IMR-90 (cell line): ENCODE results near the gene NKG7. TPM values are rescaled to one million over a fixed set of nuclear protein-coding genes. Genes with fewer than 3 reads are reported as not detected.

Experiments
- ATAC-seq: fragments of 200-7000 bp; cut with Tn5 transposase; 2 replicates; pipeline ENCODE4 v1.9.1; 2020; ENCODE audit warnings: low read depth, mild to moderate bottlenecking, moderate library complexity
- BruUV-seq: library from RNA; stranded (reverse); fragments of 400-500 nt; replicated peaks from 2 replicates; lab custom pipeline; 2021; lab: Mats Ljungman, UMichigan
- CTCF ChIA-PET: fragments of 300-600 bp; formaldehyde crosslinking; extraction: SDS; loops from one replicate; lab custom pipeline; 2021; ENCODE audit warnings: antibody characterized with exemption; lab: Yijun Ruan, JAX
- POLR2A ChIA-PET: fragments of 300-600 bp; sonication (Branson Sonifier 250); formaldehyde crosslinking; loops from one replicate; lab custom pipeline; 2022; ENCODE audit warnings: antibody characterized with exemption; ENCODE audit not compliant: unreplicated experiment; lab: Charles Lee
- DNase-seq: peaks from one replicate; pipeline ENCODE4 v3.0.0; 2013
- H2AFZ ChIP-seq: replicated peaks from 2 replicates; pipeline ENCODE3; 2013; ENCODE audit warnings: low read length, mild to moderate bottlenecking; ENCODE audit not compliant: poor library complexity
- H2AK5ac ChIP-seq: 2 replicates; pipeline ENCODE4 v1.6.1; 2013; ENCODE audit warnings: low read depth, low read length, inconsistent platforms
- H2AK9ac ChIP-seq: replicated peaks from 2 replicates; pipeline ENCODE3; 2013; ENCODE audit warnings: mild to moderate bottlenecking, low read depth, low read length, moderate library complexity; ENCODE audit not compliant: poor library complexity
- H2BK120ac ChIP-seq: 2 replicates; pipeline ENCODE4 v1.6.1; 2013; ENCODE audit warnings: low read depth, low read length, inconsistent platforms
- H2BK15ac ChIP-seq: 3 replicates; pipeline ENCODE4 v1.6.1; 2013; ENCODE audit warnings: low read depth, low read length, inconsistent platforms
- H2BK20ac ChIP-seq: 2 replicates; pipeline ENCODE4 v1.6.1; 2013; ENCODE audit warnings: low read depth, mild to moderate bottlenecking, inconsistent platforms, low read length, moderate library complexity
- H2BK5ac ChIP-seq: 2 replicates; pipeline ENCODE4 v1.6.1; 2013; ENCODE audit warnings: mild to moderate bottlenecking, low read depth, low read length, inconsistent platforms; ENCODE audit not compliant: poor library complexity, severe bottlenecking
- H3K14ac ChIP-seq: replicated peaks from 2 replicates; pipeline ENCODE4 v1.6.1; 2013; ENCODE audit warnings: low read depth, low read length, inconsistent platforms
- H3K18ac ChIP-seq: 2 replicates; pipeline ENCODE4 v1.6.1; 2013; ENCODE audit warnings: low read depth, low read length, control low read depth
- H3K23ac ChIP-seq: 2 replicates; pipeline ENCODE4 v1.6.1; 2013; ENCODE audit warnings: low read depth, low read length, inconsistent platforms
- H3K27ac ChIP-seq: 2 replicates; pipeline ENCODE4 v1.5.1; 2013; ENCODE audit warnings: mild to moderate bottlenecking, control low read depth, low read length; ENCODE audit not compliant: insufficient read depth
- H3K27me3 ChIP-seq: 2 replicates; pipeline ENCODE4 v1.6.1; 2013; ENCODE audit warnings: low read length; ENCODE audit not compliant: control insufficient read depth, insufficient read depth
- H3K36me3 ChIP-seq: 2 replicates; pipeline ENCODE4 v1.6.1; 2013; ENCODE audit warnings: low read length, mixed read lengths; ENCODE audit not compliant: control insufficient read depth, insufficient read depth
- H3K4ac ChIP-seq: 2 replicates; pipeline ENCODE4 v1.6.1; 2013; ENCODE audit warnings: low read depth, low read length, inconsistent platforms
- H3K4me1 ChIP-seq: 2 replicates; pipeline ENCODE4 v1.6.1; 2013; ENCODE audit warnings: low read length, mixed read lengths; ENCODE audit not compliant: control insufficient read depth, insufficient read depth
- H3K4me2 ChIP-seq: 2 replicates; pipeline ENCODE4 v1.6.1; 2013; ENCODE audit warnings: low read depth, mild to moderate bottlenecking, control low read depth, low read length, moderate library complexity
- H3K4me3 ChIP-seq: 2 replicates; pipeline ENCODE4 v1.5.1; 2013; ENCODE audit warnings: low read depth, mild to moderate bottlenecking, control low read depth, low read length, moderate library complexity; ENCODE audit not compliant: insufficient read depth
- H3K56ac ChIP-seq: 2 replicates; pipeline ENCODE4 v1.6.1; 2013; ENCODE audit warnings: low read length, inconsistent platforms; ENCODE audit not compliant: insufficient read depth; ENCODE audit errors: extremely low read depth
- H3K79me1 ChIP-seq, 2 experiments: 2 replicates each; pipeline ENCODE4 v1.6.1; 2013; ENCODE audit warnings: low read length in 2 of 2, inconsistent platforms in 1 of 2, low read depth in 1 of 2
- H3K9ac ChIP-seq: 2 replicates; pipeline ENCODE4 v1.6.1; 2013; ENCODE audit warnings: low read depth, low read length, control low read depth
- H3K9me1 ChIP-seq: 2 replicates; pipeline ENCODE4 v1.6.1; 2013; ENCODE audit warnings: low read length, inconsistent platforms; ENCODE audit not compliant: insufficient read depth
- H3K9me3 ChIP-seq: 2 replicates; pipeline ENCODE4 v1.6.1; 2013; ENCODE audit warnings: low read length; ENCODE audit not compliant: control insufficient read depth, insufficient read depth
- H4K20me1 ChIP-seq: 2 replicates; pipeline ENCODE4 v1.6.1; 2013; ENCODE audit warnings: low read length, inconsistent platforms; ENCODE audit not compliant: insufficient read depth
- H4K5ac ChIP-seq: 2 replicates; pipeline ENCODE4 v1.6.1; 2013; ENCODE audit warnings: mild to moderate bottlenecking, low read depth, low read length, control low read depth
- H4K8ac ChIP-seq, 2 experiments: 2 replicates each; pipeline ENCODE4 v1.6.1; 2013; ENCODE audit warnings: low read depth in 2 of 2, low read length in 2 of 2, control low read depth in 1 of 2, inconsistent platforms in 1 of 2
- H4K91ac ChIP-seq: 2 replicates; pipeline ENCODE4 v1.6.1; 2013; ENCODE audit warnings: low read depth, low read length, inconsistent platforms; ENCODE audit not compliant: insufficient read depth
- BHLHE40 ChIP-seq: fragments of 150-350 bp; IDR thresholded peaks from 2 replicates; pipeline ENCODE4 v1.6.1; 2016; ENCODE audit warnings: mild to moderate bottlenecking, low read depth, low read length
- FOS ChIP-seq: fragments of 150-350 bp; IDR thresholded peaks from 2 replicates; pipeline ENCODE4 v1.6.1; 2016; ENCODE audit warnings: low read depth, low read length
- MAZ ChIP-seq: IDR thresholded peaks from 2 replicates; pipeline ENCODE4 v1.6.1; 2012; ENCODE audit warnings: low read depth, mild to moderate bottlenecking, low read length, improper control_type of control experiment, moderate library complexity, borderline replicate concordance
- NFE2L2 ChIP-seq: fragments of 150-350 bp; IDR thresholded peaks from 2 replicates; pipeline ENCODE4 v1.6.1; 2016; ENCODE audit warnings: low read depth, mild to moderate bottlenecking, low read length
- POLR2A ChIP-seq: IDR thresholded peaks from 2 replicates; pipeline ENCODE4 v1.6.1; 2012; ENCODE audit warnings: mild to moderate bottlenecking, low read depth, low read length
- RAD21 ChIP-seq: IDR thresholded peaks from 2 replicates; pipeline ENCODE4 v1.6.1; 2012; ENCODE audit warnings: low read length, improper control_type of control experiment
- RCOR1 ChIP-seq: IDR thresholded peaks from 2 replicates; pipeline ENCODE4 v1.6.1; 2012; ENCODE audit warnings: mild to moderate bottlenecking, low read length, improper control_type of control experiment; ENCODE audit not compliant: insufficient replicate concordance
- RFX5 ChIP-seq: IDR thresholded peaks from 2 replicates; pipeline ENCODE4 v1.8.0; 2012; ENCODE audit warnings: low read depth, mild to moderate bottlenecking, low read length, moderate library complexity
- SMC3 ChIP-seq: fragments of 150-350 bp; IDR thresholded peaks from 2 replicates; pipeline ENCODE4 v1.6.1; 2016; ENCODE audit warnings: low read depth, mild to moderate bottlenecking, antibody characterized with exemption, low read length, moderate library complexity
- WGBS, 2 experiments: methylation state at CpG; one replicate each; pipeline versions ENCODE4 v1.1.5 to v1.1.7; 2013; ENCODE audit warnings: missing lambda C conversion rate in 2 of 2; ENCODE audit not compliant: insufficient read length in 1 of 2; ENCODE audit errors: extremely low coverage in 2 of 2; 5-methylcytosine and 5-hydroxymethylcytosine counted together
- dilution Hi-C: fragments of 300-500 bp; cut with HindIII; formaldehyde crosslinking; loops from one replicate; pipeline ENCODE4 v1.14.3; 2018; ENCODE audit warnings: low sequenced_read_pairs; ENCODE audit not compliant: unreplicated experiment
- in situ Hi-C: fragments of 300-500 bp; cut with MboI; formaldehyde crosslinking; loops from 3 replicates; pipeline ENCODE4 v1.14.3; 2019; ENCODE audit warnings: low sequenced_read_pairs, inconsistent platforms, mixed read lengths
- intact Hi-C: fragments of 100-400 bp; cut with micrococcal nuclease; formaldehyde crosslinking; loops from 2 replicates; pipeline ENCODE4 v1.10.0; 2022
- polyA plus RNA-seq, 3 experiments: library from polyadenylated mRNA; depleted of rRNA; stranded (reverse); fragments of >200 nt; gene quantifications; 2 replicates each; pipeline ENCODE4 v1.2.3, GENCODE V29; 2012; ENCODE audit warnings: low replicate concordance in 1 of 3
- total RNA-seq: library from RNA; depleted of rRNA; stranded (reverse); fragments of >200 nt; gene quantifications from 2 replicates; pipeline ENCODE4 v1.2.3, GENCODE V29; 2012
- TF ChIP-seq, protein P1 (sequence below): conservative IDR thresholded peaks from 2 replicates; pipeline ENCODE4 v1.5.1; 2012; ENCODE audit warnings: mild to moderate bottlenecking, low read depth, low read length, improper control_type of control experiment
- TF ChIP-seq, protein P2 (sequence below): fragments of 150-350 bp; IDR thresholded peaks from 2 replicates; pipeline ENCODE4 v1.6.1; 2017; ENCODE audit warnings: mild to moderate bottlenecking, antibody characterized with exemption, low read length, low read depth

Gene NKG7
- total and polyA plus RNA-seq, 2 of the 4 experiments (the other 2 are of a cell fraction), result not detected

DNA sequence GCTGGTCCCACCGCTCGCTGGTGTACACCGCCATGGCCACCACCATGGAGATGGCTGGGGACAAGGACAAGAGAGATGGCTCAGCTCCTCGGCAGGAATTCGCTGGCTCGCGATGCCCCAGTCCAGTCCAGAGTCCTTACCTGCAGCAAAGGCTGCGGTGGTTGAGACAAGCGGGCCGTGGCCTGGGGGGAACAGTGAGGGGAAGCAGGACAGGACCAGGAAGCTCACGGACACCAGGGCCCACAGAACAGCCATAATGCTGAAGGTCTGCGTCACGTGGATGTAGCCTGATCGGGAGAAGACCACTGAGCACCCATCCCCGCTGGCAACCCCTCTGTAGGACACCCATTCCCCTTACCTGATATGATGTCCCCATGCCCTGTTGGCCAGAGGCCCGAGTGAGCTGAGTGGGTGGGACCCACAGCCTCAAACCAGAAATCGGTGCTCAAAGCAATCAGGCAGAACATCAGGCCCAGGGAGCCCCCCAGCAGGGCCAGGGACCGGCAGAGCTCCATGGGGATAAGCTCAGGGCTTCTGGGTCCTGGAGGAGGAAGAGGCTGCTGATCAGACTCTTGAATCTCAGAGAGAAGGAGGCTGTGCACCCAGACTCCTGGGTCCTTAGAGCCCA is 319 bp downstream of the NKG7 start:
- no peak overlapping the region for H4K8ac ChIP-seq
- dilution Hi-C loops, result no loop called here
- H2AK5ac ChIP-seq, result no peak overlapping the region
- H3K9me1 ChIP-seq, result peaks cover 6% of the 10 kb centered on the region; the same call in 1 of the 2 replicates
- peaks cover 6% of the 10 kb centered on the region for H3K4me1 ChIP-seq
- in situ Hi-C loops, result no loop called here
- ATAC-seq (no peak), DNase-seq (no peak)
- ChIA-PET POLR2A (no interaction called here), CTCF (no interaction called here)
- H3K14ac ChIP-seq, result no peak overlapping the region
- H3K27ac ChIP-seq, result no peak overlapping the region
- H3K79me1 ChIP-seq, result peaks cover 0 to 10% of the 10 kb centered on the region in 2 experiments; a peak in 3 of 4 replicates
- no peaks in the 10 kb centered on the region for H3K9me3 ChIP-seq
- BruUV-seq, result no TSS peak
- TF ChIP-seq FOS (no peak), POLR2A (no peak), RFX5 (no peak), RCOR1 (no peak), SMC3 (no peak), MAZ (no peak), BHLHE40 (no peak), NFE2L2 (no peak), RAD21 (no peak)
- TF ChIP-seq, protein P1, sequence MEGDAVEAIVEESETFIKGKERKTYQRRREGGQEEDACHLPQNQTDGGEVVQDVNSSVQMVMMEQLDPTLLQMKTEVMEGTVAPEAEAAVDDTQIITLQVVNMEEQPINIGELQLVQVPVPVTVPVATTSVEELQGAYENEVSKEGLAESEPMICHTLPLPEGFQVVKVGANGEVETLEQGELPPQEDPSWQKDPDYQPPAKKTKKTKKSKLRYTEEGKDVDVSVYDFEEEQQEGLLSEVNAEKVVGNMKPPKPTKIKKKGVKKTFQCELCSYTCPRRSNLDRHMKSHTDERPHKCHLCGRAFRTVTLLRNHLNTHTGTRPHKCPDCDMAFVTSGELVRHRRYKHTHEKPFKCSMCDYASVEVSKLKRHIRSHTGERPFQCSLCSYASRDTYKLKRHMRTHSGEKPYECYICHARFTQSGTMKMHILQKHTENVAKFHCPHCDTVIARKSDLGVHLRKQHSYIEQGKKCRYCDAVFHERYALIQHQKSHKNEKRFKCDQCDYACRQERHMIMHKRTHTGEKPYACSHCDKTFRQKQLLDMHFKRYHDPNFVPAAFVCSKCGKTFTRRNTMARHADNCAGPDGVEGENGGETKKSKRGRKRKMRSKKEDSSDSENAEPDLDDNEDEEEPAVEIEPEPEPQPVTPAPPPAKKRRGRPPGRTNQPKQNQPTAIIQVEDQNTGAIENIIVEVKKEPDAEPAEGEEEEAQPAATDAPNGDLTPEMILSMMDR, result no peak
- TF ChIP-seq, protein P2, sequence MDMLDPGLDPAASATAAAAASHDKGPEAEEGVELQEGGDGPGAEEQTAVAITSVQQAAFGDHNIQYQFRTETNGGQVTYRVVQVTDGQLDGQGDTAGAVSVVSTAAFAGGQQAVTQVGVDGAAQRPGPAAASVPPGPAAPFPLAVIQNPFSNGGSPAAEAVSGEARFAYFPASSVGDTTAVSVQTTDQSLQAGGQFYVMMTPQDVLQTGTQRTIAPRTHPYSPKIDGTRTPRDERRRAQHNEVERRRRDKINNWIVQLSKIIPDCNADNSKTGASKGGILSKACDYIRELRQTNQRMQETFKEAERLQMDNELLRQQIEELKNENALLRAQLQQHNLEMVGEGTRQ, result no peak
- 73% methylated on average over 3 of the region's 18 CpGs; no CpG with 5 or more reads in 1 of the 2 experiments for WGBS, 2 experiments
- no peak overlapping the region for H2BK5ac ChIP-seq
- intact Hi-C loops, result no loop called here
- no peak overlapping the region for H2AFZ ChIP-seq
- H3K4ac ChIP-seq, result no peak overlapping the region
- H3K4me2 ChIP-seq, result no peak overlapping the region
- H3K18ac ChIP-seq, result no peak overlapping the region
- no peak overlapping the region for H3K23ac ChIP-seq
- peaks cover 2% of the 10 kb centered on the region; the same call in 1 of the 2 replicates for H3K27me3 ChIP-seq
- no peak overlapping the region for H3K56ac ChIP-seq
- H3K36me3 ChIP-seq, result no peaks in the 10 kb centered on the region
- H3K9ac ChIP-seq, result no peak overlapping the region
- H2BK120ac ChIP-seq, result no peak overlapping the region
- H2BK20ac ChIP-seq, result no peak overlapping the region
- no peak overlapping the region for H2AK9ac ChIP-seq
- H4K91ac ChIP-seq, result no peak overlapping the region
- no peaks in the 10 kb centered on the region for H4K20me1 ChIP-seq
- H3K4me3 ChIP-seq, result no peak overlapping the region
- no peak overlapping the region for H4K5ac ChIP-seq
- H2BK15ac ChIP-seq, result no peak overlapping the region
